GM19351 (cell line): ENCODE measurements around the gene STRAP.

ENCODE experiments used
- ATAC-seq: cut with Tn5 transposase; IDR thresholded peaks from one replicate; pipeline ENCODE4 v1.9.1; 2021; ENCODE audit warnings: mild to moderate bottlenecking, moderate library complexity; ENCODE audit not compliant: unreplicated experiment

STRAP gene, protein sequence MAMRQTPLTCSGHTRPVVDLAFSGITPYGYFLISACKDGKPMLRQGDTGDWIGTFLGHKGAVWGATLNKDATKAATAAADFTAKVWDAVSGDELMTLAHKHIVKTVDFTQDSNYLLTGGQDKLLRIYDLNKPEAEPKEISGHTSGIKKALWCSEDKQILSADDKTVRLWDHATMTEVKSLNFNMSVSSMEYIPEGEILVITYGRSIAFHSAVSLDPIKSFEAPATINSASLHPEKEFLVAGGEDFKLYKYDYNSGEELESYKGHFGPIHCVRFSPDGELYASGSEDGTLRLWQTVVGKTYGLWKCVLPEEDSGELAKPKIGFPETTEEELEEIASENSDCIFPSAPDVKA

GRCh38 chr12:15882118-15882971 lies at the start of gene STRAP:
TSS of gene STRAP (plus strand) at chr12:15882387. CDS start at chr12:15882708, 321 bp downstream.
- peak; percentile 92 for ATAC-seq

- no peak for ATAC-seq
These were observed 47.6 kb upstream of the STRAP start for GRCh38 chr12:15834575-15834974.

DNA sequence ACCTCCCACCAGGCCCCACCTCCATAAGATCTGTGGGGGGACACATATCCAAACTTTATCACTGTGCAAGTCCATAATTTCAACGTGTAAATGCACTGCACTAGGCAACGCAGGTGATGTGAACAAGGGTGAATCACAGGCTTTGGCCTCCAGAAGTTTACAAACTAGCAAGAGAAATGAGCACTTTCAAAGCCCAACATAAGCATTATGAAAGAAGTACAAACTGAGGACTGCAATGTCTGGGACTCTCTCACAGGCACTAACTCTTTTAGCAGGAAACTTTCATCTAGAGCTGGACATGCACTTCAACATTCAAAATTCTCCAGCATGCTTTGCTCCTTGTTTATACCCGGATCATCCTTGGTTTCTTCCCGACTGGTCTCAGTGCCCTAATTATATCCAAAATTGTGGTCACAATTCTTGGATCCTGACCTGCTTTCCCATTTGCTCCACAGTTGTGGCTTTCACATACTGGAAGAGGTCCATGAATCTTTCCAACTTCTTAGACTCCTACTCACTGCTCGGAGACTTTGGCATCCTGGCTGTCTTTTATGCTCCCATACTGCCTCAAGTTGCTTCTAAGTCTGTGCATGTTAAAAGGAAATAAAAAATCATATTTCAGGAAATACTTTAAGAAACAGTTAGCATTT lies 44.9 kb upstream of the STRAP start:
- ATAC-seq, result no peak

DNA sequence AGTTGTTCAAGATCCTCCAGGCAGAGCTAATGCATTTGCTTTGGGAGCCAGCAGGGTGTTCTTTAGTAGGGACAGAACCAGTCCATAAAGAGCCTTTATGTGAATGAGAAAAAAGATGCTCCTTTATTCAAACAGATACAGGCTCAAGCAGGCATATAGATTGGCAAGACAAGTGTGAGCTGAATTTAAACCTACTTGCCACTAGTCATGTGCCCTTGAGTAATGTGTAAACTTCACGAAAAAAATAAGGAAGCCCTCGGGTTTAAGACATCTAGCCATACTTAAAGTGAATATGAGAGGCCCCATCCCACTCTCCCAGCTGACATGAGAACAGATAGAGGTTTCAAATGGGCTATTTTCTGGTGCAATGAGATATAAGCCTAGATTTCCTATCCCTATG lies 43.1 kb upstream of the STRAP start:
- no peak for ATAC-seq

GRCh38 chr12:15839682-15840081 lies 42.5 kb upstream of the STRAP start:
- no peak for ATAC-seq

DNA sequence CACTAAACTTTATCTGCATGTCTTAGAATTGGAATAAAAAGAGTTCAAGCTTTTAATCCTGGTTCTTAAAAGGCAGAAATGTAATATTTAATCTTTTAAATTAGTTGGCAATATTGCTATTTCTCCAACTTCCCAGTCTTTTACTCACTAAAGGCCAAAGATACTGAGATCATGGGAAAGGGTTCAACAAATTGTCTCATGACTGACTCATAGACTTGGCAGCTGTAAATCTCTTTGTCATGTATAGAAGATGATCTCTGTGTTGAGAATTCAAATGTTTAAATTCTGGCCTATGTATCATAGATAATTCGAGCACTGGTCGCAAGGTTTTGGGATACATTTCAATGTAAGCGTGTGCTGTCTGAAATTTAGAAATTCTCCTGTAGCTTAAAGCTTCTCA lies 40.1 kb upstream of the STRAP start:
- no peak for ATAC-seq

DNA sequence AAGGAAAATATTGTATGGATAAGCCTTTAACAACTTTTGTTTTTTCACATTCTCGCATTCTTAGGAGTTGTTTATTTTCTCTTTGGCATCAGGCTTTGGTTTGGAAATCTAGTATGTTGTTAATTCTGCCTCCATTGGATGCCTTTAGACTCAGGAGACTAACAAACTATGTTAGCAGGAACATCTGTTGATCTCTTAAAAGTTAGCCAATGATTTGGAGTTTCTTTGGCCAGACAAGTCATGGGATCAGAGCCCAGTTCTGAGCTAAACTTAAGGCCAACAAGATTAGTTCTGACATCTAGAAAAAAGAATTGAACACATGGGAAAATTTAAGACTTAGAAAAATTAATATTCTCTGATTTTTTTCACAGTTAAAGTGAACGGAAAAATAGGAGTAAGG lies 35.3 kb upstream of the STRAP start:
- ATAC-seq, result no peak

DNA sequence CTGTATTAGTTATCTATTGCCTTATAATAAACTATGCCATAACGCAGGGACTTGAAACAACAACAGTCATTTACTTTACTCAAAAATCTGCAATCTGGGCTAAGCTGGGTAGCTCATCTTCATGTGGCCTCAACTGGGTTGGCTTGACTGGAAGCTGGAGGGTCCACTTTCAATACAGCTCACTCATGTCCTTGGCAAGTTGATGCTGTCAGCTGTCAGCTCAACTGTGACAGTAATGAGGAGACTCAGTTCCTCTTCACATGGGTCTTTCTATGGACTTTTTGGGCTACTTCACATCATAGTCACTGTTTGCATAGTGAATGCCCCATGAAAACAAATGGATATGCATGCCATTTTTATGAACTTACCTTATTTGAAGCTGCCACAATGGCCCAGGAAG lies 33.6 kb upstream of the STRAP start:
- no peak for ATAC-seq

GRCh38 chr12:15851045-15851620 lies 31.1 kb upstream of the STRAP start:
- ATAC-seq, result no peak

DNA sequence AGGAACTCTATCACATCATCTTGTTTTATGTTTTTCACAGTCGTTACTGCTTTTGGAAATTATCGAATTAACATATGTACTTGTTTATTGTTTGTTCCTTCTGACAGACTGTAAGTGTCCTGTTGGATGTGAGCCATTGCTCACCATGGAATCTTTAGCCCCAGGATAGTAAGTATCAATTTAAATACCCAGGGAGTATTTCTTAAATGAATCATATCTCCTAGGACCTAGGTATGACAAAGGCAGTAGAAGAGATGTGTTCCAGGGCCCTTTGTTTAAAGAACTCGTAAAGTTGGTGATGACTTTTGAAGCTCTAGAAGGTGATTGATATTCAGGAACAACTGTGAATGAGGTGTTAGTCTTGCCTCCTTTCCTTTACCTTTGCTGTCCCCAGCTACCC lies 30.3 kb upstream of the STRAP start:
- no peak for ATAC-seq

DNA sequence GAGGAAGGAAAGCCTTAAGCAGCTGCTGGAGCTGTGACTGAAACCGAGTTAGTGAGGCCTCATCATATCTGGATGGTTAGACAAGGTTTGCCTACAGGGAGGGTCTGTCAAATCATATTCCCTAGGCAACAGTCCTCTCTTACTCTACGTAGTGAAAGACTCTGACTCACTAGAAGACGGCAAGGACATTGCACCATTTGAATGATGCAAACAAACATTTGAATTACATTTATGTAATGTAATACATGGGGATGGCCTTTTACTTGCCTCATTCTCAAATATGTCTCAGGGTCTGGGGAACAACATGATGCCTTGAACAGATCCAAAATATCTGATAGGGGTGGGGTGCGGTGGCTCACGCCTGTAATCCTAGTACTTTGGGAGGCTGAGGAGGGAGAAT lies 29.8 kb upstream of the STRAP start:
- ATAC-seq, result no peak

- no peak for ATAC-seq
These were observed 28.3 kb upstream of the STRAP start for GRCh38 chr12:15853877-15854276.

GRCh38 chr12:15854916-15855315 lies 27.3 kb upstream of the STRAP start:
- ATAC-seq, result no peak

DNA sequence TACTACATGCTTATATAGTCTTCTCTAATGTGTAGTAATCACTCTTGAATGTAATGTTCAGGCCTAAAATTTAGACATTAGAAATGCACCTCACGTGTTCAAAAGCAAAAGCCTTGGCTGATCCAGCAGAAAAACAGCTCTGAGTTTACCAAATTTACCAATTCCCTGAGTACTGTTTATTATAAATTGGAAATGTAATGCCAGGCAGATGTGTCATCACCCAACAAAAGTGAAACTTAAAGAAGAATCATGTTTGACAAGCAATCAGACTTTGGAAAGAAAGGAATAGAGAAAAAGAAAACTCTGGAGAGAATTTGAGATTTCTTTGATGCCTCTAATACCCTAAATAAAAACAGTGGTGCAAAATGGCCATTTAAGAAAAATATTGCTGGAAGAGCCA lies 26.5 kb upstream of the STRAP start:
- ATAC-seq, result no peak

GRCh38 chr12:15856097-15856982 lies 25.8 kb upstream of the STRAP start:
- ATAC-seq, result peak; percentile 75

- ATAC-seq, result no peak
These were observed 23.8 kb upstream of the STRAP start for GRCh38 chr12:15858353-15858752.

- no peak for ATAC-seq
These were observed 23.1 kb upstream of the STRAP start for GRCh38 chr12:15859116-15859515.

- no peak for ATAC-seq
These were observed 20.8 kb upstream of the STRAP start for GRCh38 chr12:15861404-15861803.

- ATAC-seq, result no peak
These were observed 19.3 kb upstream of the STRAP start for GRCh38 chr12:15862840-15863239.

DNA sequence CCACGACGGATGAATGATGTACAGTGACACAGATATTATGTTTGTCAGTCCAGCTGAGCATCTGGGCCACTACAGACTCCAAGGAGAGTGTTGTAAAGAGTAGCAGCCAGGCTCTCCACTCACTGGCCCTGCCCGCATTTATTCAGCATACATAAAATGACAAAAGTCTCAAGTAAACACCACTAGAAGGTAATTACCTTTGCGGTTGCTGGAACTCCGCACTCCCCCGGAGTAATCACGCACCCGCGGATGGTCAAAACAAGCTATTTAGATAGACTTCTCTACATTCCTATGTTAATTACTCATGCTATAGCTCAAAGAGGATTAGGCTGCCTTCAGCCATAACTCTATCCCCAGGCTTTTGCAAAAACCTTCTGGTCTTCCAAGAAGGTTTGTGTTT lies 18.8 kb upstream of the STRAP start:
- ATAC-seq, result no peak
